Stimulated activated CD8-positive, alpha-beta memory T cell treated with anti-CD3 and anti-CD28 coated beads, Interleukin-2, amount 100 ng/mL, for 48 hours (primary cell): ENCODE data around the gene LRMDA.

Source experiments
- DNase-seq, 2 donors: peaks; one replicate each; pipeline ENCODE4 v3.0.0-alpha.2; 2020; ENCODE audit warnings: low read depth in 2 of 2

The LRMDA gene

GRCh38 chr10:76334255-76334654, 902.8 kb downstream of the LRMDA start:
- DNase-seq, result no peak

GRCh38 chr10:76336213-76336963, 905.0 kb downstream of the LRMDA start:
- DNase-seq, result no peak

- DNase-seq, result no peak
These were observed 906.2 kb downstream of the LRMDA start for GRCh38 chr10:76337641-76338040.

GRCh38 chr10:76338187-76338586, 906.8 kb downstream of the LRMDA start:
- no peak for DNase-seq

DNA sequence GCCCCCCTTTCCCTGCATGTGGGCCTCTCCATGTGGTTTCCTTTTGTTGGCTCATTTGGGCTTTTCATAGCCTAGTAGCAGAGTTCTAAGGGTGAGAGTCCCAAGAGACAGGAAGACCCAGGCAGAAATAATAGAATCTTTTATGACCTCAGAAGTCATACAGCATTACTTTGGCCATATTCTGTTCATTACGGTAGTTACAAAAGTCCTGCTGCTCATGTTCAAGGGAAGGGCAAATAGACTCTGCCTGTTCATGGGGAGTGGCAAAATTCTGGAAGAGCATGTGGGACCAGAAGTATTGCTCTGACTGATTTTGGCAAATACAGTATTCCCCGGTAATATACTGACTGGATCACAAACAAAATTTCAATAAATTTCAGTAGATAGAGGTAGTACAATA, 910.3 kb downstream of the LRMDA start:
- no peak for DNase-seq

DNA sequence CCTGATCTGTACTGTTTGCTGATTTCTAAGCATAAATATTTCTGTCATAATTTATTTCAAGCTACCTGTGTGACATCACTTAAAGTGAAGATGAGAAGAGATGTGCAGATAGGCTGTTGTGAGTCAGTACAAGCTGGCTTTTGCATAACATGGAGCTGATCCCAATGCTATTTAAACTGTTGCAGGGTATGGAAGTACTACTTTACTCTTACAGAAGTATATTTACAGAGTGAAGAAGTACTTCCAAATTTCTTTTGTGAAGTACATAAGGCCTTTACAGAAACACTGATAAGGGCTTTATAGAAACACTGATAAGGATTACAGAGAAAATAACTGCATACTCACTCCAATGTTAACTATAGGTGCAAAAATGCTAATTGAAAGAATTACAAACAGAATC, 911.6 kb downstream of the LRMDA start:
- no peak for DNase-seq

DNA sequence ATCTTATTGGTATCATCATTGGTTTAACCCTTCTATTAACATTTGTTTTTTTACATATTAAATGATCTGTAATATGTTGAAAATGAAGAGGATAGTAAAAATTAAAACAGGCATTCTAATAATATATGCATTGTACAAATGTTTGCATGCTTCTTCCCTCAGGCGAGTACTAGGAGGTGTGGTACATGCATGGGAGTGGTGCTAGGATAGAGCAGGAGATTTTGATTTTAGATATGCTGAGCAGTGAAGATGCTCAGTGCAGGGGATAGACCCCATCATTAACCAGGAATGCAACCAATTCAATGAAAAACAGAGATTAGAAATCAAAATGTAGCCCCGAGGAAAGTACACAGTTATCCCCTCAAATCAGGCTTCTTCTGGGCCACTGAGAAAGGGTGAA, 916.4 kb downstream of the LRMDA start:
- no peak for DNase-seq

- no peak for DNase-seq
These were observed 919.2 kb downstream of the LRMDA start for GRCh38 chr10:76350583-76350982.

DNA sequence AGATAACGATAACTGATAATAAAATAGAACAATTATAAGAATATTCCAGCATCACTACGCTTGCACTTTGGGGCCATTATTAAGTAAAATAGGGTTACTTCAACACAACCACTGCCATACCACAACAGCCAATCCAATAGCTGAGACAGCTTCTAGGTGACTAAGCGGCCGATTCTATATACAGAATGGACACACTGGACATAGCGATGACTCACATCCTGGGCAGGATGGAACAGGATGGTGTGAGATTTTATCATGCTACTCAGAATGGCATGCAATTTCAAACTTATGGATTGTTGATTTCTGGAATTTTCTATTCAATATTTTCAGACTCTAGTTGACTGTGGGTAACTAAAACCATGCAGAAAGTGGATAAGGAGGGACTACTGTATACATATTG, 920.9 kb downstream of the LRMDA start:
- DNase-seq, result no peak

- no peak for DNase-seq
These were observed 921.9 kb downstream of the LRMDA start for GRCh38 chr10:76353237-76353851.

DNA sequence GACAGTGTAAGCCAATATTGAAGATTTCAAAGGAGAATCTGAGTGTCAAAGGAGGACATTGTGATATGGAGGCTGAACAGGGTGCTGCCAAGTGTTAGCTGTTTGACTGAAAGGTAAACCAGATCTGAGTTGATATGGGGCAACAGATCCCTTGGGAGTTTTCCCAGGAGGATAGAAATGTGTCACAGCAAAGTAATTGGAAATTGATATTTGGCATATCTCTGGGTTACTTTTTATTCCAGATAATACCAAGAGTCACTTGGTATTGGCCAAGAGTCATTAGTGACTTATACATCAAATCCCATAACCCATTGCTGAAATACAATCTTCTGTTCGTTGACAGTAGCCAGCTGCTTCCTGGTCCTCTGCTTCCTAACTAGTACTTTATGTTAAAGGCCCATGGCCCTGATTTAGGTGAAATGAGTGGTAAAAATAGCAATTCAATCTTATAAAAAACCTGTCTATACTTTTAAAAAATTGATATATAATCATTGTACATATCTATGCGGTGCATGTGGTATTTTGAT, 922.9 kb downstream of the LRMDA start:
- no peak for DNase-seq

GRCh38 chr10:76354921-76355320, 923.5 kb downstream of the LRMDA start:
- no peak for DNase-seq

DNA sequence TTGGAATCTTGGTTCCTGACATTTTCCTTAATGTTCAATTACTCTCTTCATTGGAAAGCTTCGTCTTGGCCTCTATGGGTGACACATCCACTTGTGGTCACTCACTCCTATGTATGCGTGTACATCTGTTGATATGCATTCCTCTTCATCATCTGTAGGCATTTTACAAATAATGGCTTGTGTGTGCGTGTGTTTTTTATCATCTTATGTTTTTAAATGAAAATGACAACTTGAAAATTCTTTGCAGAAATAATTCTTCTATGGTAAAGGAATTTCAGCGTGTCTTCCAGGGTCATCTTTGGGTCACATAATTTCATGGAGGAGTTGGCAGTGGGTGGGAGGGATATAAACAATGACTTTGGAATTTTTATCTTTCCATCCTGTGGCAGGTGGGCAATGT, 925.1 kb downstream of the LRMDA start:
- no peak for DNase-seq

DNA sequence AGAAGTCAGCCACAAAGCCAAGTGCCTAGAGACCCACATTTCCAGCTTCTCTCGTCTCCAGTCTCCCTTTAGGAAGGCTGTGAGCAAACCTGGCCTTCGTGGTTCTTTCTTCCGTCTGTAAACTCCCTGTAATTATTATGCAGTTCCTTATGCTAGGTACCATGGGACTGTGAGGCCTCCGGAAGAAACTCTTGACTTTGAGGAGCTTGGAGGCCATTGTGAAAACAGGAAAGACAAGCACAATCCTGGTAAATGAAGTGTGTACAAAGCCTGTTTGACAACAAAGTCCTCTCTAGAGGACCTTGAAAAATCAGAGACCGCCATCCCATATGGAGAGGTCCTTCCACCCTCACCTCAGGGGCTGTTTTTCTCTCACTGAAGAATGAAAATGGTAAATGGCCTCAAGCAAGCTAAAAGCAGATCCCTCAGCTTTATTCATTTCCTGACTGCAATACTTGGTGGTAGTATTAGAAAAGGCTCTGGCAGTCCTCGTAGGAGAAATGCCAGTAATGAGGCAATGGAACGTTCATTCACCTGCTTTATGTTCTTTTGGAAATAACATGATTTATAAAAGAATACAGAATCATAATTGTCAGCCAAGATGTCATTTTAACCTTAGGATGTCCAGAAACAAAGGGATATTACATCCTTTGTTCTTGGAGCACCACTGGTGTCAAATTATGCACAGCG, 926.4 kb downstream of the LRMDA start:
- DNase-seq, result no peak

DNA sequence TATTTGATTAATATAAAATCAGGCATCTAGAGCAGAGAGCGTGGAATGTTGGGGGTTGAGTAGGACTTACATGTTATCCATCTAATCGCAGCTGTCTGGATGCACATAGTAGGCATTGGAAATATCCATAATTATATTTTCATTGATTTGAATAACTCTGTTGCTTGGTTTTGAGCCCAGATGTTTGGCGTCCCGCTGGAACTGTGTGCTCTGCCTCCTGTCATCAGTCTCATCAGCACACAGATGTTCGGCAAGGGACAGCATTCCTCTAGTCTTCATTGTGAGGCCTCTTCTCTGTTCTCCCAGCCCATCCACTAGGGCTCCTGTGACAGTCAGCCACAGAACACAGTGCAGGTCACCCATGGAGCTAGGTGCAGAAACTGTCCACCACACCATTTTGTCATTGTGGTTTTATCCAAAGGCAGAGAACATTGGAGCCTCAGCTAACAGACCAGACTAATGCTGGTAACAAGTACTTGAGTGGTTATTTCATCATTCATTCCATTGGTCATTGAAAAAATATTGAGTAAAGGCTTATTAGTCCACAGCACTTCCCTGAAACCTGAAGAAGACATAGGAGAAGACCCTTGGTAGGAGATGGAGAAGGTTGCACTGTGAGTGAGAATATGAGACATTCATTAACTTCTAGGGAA, 927.4 kb downstream of the LRMDA start:
- DNase-seq, result no peak

DNA sequence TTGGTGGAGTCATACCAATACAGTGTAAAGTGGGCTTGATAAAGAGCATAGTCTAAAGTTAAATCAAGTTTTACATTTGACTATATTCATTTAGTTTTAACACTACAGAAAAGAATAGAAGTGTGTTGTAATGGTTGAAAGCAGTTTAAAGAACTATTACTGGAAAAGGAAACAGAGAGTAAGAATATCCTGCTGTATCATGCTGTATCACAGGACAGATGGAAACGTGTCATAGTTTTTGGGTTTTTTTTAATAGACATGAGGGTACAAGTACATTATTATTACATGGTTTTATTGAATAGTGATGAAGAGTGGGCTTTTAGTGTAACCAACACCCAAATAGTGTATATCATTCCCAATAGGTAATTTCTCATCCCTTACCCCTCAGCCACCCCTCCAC, 944.3 kb downstream of the LRMDA start:
- no peak for DNase-seq

GRCh38 chr10:76382381-76382851, 951.0 kb downstream of the LRMDA start:
- DNase-seq, result no peak

- no peak for DNase-seq
These were observed 957.0 kb downstream of the LRMDA start for GRCh38 chr10:76388321-76389023.

DNA sequence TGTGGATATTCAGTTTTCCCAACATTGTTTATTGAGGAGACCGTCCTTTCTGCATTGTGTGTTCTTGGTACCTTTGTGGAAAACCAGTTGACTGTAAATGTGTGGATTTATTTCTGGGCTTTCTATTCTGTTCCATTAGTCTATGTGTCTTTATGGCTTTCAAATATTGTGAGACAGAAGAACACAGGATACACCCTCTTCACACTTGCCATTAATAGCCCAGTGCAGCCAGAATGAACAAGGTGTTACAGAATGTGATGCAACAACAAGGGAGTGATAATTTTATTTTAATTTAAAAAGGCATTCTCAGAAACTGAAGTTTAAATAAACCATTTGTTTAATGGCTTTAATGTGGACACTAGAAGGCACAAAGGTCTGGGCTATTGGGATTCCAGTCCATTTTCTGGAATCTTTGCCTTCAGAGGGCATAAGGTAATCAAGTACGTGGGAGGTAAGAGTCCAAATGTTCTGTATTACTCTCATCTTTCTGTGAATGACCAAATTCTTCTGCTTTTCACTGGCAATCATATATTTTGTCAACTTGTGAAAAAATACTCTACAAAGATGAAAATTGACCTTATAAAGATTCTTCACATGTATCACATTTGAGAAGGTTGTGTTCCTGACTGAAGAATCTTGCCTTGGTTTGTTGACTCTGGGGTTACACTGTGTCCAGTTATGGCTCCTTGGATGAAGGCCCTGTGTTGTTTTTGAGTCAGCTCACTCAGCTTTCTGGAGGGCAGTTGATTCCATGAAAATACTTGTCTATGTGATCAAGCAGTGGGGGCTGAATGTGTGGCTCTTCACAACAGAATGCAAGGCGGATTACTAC, 962.7 kb downstream of the LRMDA start:
- no peak for DNase-seq

- DNase-seq, result no peak
These were observed 963.3 kb downstream of the LRMDA start for GRCh38 chr10:76394707-76395042.

DNA sequence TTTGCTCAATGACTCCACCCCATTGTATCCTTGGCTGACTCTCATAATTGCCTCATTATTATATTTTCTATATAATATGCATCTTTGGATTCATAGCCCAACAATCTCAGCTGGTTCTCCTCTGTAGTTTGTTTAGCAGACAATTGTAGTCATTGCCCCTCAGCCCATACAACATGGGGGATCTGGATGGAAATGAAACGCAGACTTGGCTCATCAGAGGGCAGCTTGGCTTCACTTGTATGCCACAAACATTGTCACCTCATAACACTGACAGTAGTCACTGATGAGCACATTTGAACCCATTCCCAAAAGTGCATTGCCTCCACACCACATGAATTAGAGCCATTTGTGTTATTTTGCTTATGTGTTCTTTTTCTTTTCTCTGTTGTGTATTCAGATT, 963.8 kb downstream of the LRMDA start:
- no peak for DNase-seq
